ENCODE results near the gene CA7.
A peak's percentile ranks its signal among the peaks of the same experiment; 100 is the strongest.

The CA7 gene

GRCh38 chr16:66844342-66845079, at the start of gene CA7:
Gene CA7 (plus strand): TSS chr16:66844414. CDS start chr16:66844488, 74 bp downstream.
- DNase-seq = peak in 2 of 3 experiments; percentile 23 to 28

- DNase-seq = no peak
These were observed 46.1 kb upstream of the CA7 start for GRCh38 chr16:66798161-66798560.

GRCh38 chr16:66800856-66801255, 43.4 kb upstream of the CA7 start:
- no peak for DNase-seq

- no peak for DNase-seq
These were observed 42.7 kb upstream of the CA7 start, which contains the start of gene TERB1 for GRCh38 chr16:66801320-66802105. Gene TERB1 (minus strand): TSS chr16:66801584. CDS start chr16:66796798, 4,786 bp downstream.

GRCh38 chr16:66802159-66802558, 42.1 kb upstream of the CA7 start:
- DNase-seq = no peak

GRCh38 chr16:66809765-66810164, 34.4 kb upstream of the CA7 start:
- no peak for DNase-seq

- no peak for DNase-seq
These were observed 33.8 kb upstream of the CA7 start for GRCh38 chr16:66810391-66810790.

GRCh38 chr16:66811043-66811442, 33.2 kb upstream of the CA7 start:
- DNase-seq = no peak

GRCh38 chr16:66814734-66815133, 29.5 kb upstream of the CA7 start:
- DNase-seq = no peak

- no peak for DNase-seq
These were observed 20.2 kb upstream of the CA7 start for GRCh38 chr16:66824006-66824405.

- DNase-seq = peak; percentile 85 to 92 (median 89)
These were observed 13.5 kb upstream of the CA7 start, which contains the start of gene NAE1 for GRCh38 chr16:66830422-66831404. Gene NAE1 (minus strand): TSS chr16:66830976. CDS start chr16:66830899, 77 bp downstream.

GRCh38 chr16:66832190-66832589, 12.0 kb upstream of the CA7 start:
- DNase-seq = no peak

GRCh38 chr16:66832661-66833305, 11.4 kb upstream of the CA7 start:
- no peak for DNase-seq

- no peak for DNase-seq
These were observed 9.5 kb upstream of the CA7 start for GRCh38 chr16:66834746-66835145.

GRCh38 chr16:66840883-66841282, 3.3 kb upstream of the CA7 start:
- DNase-seq = no peak

GRCh38 chr16:66841366-66841765, 2.8 kb upstream of the CA7 start:
- DNase-seq = no peak

GRCh38 chr16:66842765-66843164, 1.4 kb upstream of the CA7 start:
- peak in 1 of 3 experiments; percentile 26 for DNase-seq

- no peak for DNase-seq
These were observed 1.0 kb upstream of the CA7 start for GRCh38 chr16:66843191-66843590.

- no peak for DNase-seq
These were observed 239 bp upstream of the CA7 start for GRCh38 chr16:66844009-66844341.

- DNase-seq = no peak
These were observed 831 bp downstream of the CA7 start for GRCh38 chr16:66845080-66845410.

GRCh38 chr16:66845791-66846221, 1.6 kb downstream of the CA7 start:
- DNase-seq = peak; percentile 32 to 71 (median 48)

GRCh38 chr16:66846266-66846665, 2.1 kb downstream of the CA7 start:
- no peak for DNase-seq
